H1 (cell line): ENCODE data around the gene THBD.

Source experiments
- ATF2 ChIP-seq: IDR thresholded peaks from 2 replicates; pipeline ENCODE4 v1.6.1; 2012; ENCODE audit warnings: low read length, inconsistent platforms
- POLR2A ChIP-seq, 2 experiments: IDR thresholded peaks; 1 replicate in 1 of 2; 2 replicates in 1 of 2; pipeline ENCODE4 v1.6.1; 2011; ENCODE audit warnings: low read depth in 2 of 2, low read length in 2 of 2, mild to moderate bottlenecking in 2 of 2; ENCODE audit errors: control extremely low read depth in 1 of 2
- RFX5 ChIP-seq: IDR thresholded peaks from 2 replicates; pipeline ENCODE4 v1.6.1; 2011; ENCODE audit warnings: low read depth, low read length, improper control_type of control experiment, borderline replicate concordance
- SP1 ChIP-seq: IDR thresholded peaks from 2 replicates; pipeline ENCODE4 v1.6.1; 2011; ENCODE audit warnings: low read depth, low read length
- SP2 ChIP-seq: IDR thresholded peaks from 2 replicates; pipeline ENCODE4 v1.6.1; 2012; ENCODE audit warnings: mild to moderate bottlenecking, low read length, inconsistent platforms
- TAF1 ChIP-seq: IDR thresholded peaks from 2 replicates; pipeline ENCODE4 v1.6.1; 2011; ENCODE audit warnings: mild to moderate bottlenecking, low read depth, low read length
- TF ChIP-seq, protein P1 (sequence below), 3 experiments: IDR thresholded peaks; 1 replicate in 2 of 3; 2 replicates in 1 of 3; pipeline versions ENCODE4 v1.5.1 to v1.6.1; 2011; ENCODE audit warnings: low read length in 3 of 3, mild to moderate bottlenecking in 3 of 3, inconsistent platforms in 2 of 3, low read depth in 1 of 3, moderate library complexity in 1 of 3; ENCODE audit not compliant: insufficient read depth in 1 of 3; ENCODE audit errors: control extremely low read depth in 1 of 3

GRCh38 chr20:23066772-23067171, 17.3 kb upstream of the THBD start:
- no peak for TF ChIP-seq ATF2
- no peak for TF ChIP-seq RFX5
- no peak for TF ChIP-seq POLR2A (IDR thresholded peaks at IDR 0.05; ENCODE audit: control extremely low read depth in 1 of 2, low read depth in 2 of 2, low read length in 2 of 2)
- TF ChIP-seq SP2: no peak
- TF ChIP-seq TAF1: no peak
- no peak for TF ChIP-seq SP1
- TF ChIP-seq, protein P1, sequence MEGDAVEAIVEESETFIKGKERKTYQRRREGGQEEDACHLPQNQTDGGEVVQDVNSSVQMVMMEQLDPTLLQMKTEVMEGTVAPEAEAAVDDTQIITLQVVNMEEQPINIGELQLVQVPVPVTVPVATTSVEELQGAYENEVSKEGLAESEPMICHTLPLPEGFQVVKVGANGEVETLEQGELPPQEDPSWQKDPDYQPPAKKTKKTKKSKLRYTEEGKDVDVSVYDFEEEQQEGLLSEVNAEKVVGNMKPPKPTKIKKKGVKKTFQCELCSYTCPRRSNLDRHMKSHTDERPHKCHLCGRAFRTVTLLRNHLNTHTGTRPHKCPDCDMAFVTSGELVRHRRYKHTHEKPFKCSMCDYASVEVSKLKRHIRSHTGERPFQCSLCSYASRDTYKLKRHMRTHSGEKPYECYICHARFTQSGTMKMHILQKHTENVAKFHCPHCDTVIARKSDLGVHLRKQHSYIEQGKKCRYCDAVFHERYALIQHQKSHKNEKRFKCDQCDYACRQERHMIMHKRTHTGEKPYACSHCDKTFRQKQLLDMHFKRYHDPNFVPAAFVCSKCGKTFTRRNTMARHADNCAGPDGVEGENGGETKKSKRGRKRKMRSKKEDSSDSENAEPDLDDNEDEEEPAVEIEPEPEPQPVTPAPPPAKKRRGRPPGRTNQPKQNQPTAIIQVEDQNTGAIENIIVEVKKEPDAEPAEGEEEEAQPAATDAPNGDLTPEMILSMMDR (IDR thresholded peaks at IDR 0.05; ENCODE audit: control extremely low read depth in 1 of 3, insufficient read depth in 1 of 3, low read depth in 1 of 3, low read length in 3 of 3): no peak
